OCI-LY3 (cell line): ENCODE results near the gene CCNJL.

ENCODE experiments used
- H2AFZ ChIP-seq: fragments of 200-600, 300-600 bp; shearing (Covaris generic); 2 replicates; pipeline ENCODE4 v1.6.0; 2014; ENCODE audit warnings: antibody characterized with exemption, low read depth, low read length
- H3K27ac ChIP-seq: fragments of 200-600, 300-600 bp; sonication (generic); 2 replicates; pipeline ENCODE4 v1.5.1; 2014; ENCODE audit warnings: mild to moderate bottlenecking, low read length, moderate library complexity, mixed read lengths
- H3K27me3 ChIP-seq: fragments of 200-600, 300-600 bp; sonication (generic); 2 replicates; pipeline ENCODE4 v1.6.1; 2014; ENCODE audit warnings: low read depth, low read length, mixed read lengths
- H3K36me3 ChIP-seq: fragments of 200-600, 300-600 bp; sonication (generic); replicated peaks from 2 replicates; pipeline ENCODE3; 2014; ENCODE audit warnings: low read depth, low read length, mixed read lengths
- H3K4me1 ChIP-seq: fragments of 300-600, 200-600 bp; sonication (generic); 2 replicates; pipeline ENCODE4 v1.6.1; 2014; ENCODE audit warnings: low read length, mixed read lengths
- H3K4me2 ChIP-seq: fragments of 200-600, 300-600 bp; sonication (generic); 2 replicates; pipeline ENCODE4 v1.6.1; 2014; ENCODE audit warnings: low read length, mixed read lengths
- H3K4me3 ChIP-seq: fragments of 300-600, 200-600 bp; sonication (generic); 2 replicates; pipeline ENCODE4 v1.5.1; 2014; ENCODE audit warnings: antibody characterized with exemption, mild to moderate bottlenecking, low read length, moderate library complexity
- H3K79me2 ChIP-seq: fragments of 300-600, 200-600 bp; shearing (Covaris generic); 2 replicates; pipeline ENCODE4 v1.6.1; 2014; ENCODE audit warnings: mild to moderate bottlenecking, low read length, mixed read lengths
- H3K9ac ChIP-seq: fragments of 300-600, 200-600 bp; shearing (Covaris generic); 2 replicates; pipeline ENCODE4 v1.6.0; 2014; ENCODE audit warnings: mild to moderate bottlenecking, low read length, moderate library complexity
- H3K9me3 ChIP-seq: fragments of 200-600, 300-600 bp; shearing (Covaris generic); 2 replicates; pipeline ENCODE4 v1.6.1; 2014; ENCODE audit warnings: low read length, mixed read lengths; ENCODE audit not compliant: insufficient read depth
- H4K20me1 ChIP-seq: fragments of 200-600, 300-600 bp; sonication (generic); 2 replicates; pipeline ENCODE4 v1.6.1; 2016; ENCODE audit warnings: low read length, mixed read lengths; ENCODE audit not compliant: insufficient read depth
- CTCF ChIP-seq: fragments of 200-600, 300-600 bp; sonication (generic); IDR thresholded peaks from 2 replicates; pipeline ENCODE4 v1.5.1; 2014; ENCODE audit warnings: antibody characterized with exemption, low read length, low read depth
- EZH2phosphoT487 ChIP-seq: fragments of 200-600 bp; shearing (Covaris generic); IDR thresholded peaks from 2 replicates; pipeline ENCODE4 v1.6.1; 2018; ENCODE audit warnings: antibody characterized with exemption, mixed run types, low read depth

Gene CCNJL

GRCh38 chr5:160297776-160298175 lies 14.6 kb downstream of the CCNJL start:
- no peaks in the 10 kb centered on the region for H3K27me3 ChIP-seq
- H3K4me3 ChIP-seq = no peak overlapping the region
- no peak overlapping the region for H3K9ac ChIP-seq
- H3K79me2 ChIP-seq = no peaks in the 10 kb centered on the region
- H2AFZ ChIP-seq = no peak overlapping the region
- H3K9me3 ChIP-seq = no peaks in the 10 kb centered on the region
- no peaks in the 10 kb centered on the region for H4K20me1 ChIP-seq
- no peak for TF ChIP-seq CTCF
- TF ChIP-seq EZH2phosphoT487 = no peak
- H3K4me1 ChIP-seq = no peaks in the 10 kb centered on the region
- no peak overlapping the region for H3K27ac ChIP-seq
- no peaks in the 10 kb centered on the region for H3K36me3 ChIP-seq
- H3K4me2 ChIP-seq = no peak overlapping the region

- Histone ChIP-seq H3K4me3 (no peak overlapping the region), H3K4me2 (no peak overlapping the region), H3K79me2 (no peaks in the 10 kb centered on the region), H3K4me1 (no peaks in the 10 kb centered on the region), H3K27ac (no peak overlapping the region), H3K36me3 (no peaks in the 10 kb centered on the region), H3K9ac (no peak overlapping the region), H3K27me3 (no peaks in the 10 kb centered on the region), H2AFZ (no peak overlapping the region), H3K9me3 (no peaks in the 10 kb centered on the region), H4K20me1 (no peaks in the 10 kb centered on the region)
- TF ChIP-seq CTCF (no peak), EZH2phosphoT487 (no peak)
These were observed 15.4 kb downstream of the CCNJL start for GRCh38 chr5:160297004-160297403.

GRCh38 chr5:160296496-160296895 lies 15.9 kb downstream of the CCNJL start:
- no peak overlapping the region for H3K27ac ChIP-seq
- H3K4me2 ChIP-seq = no peak overlapping the region
- H4K20me1 ChIP-seq = no peaks in the 10 kb centered on the region
- no peak overlapping the region for H3K9ac ChIP-seq
- no peak overlapping the region for H2AFZ ChIP-seq
- no peak for TF ChIP-seq CTCF
- no peak for TF ChIP-seq EZH2phosphoT487
- no peaks in the 10 kb centered on the region for H3K27me3 ChIP-seq
- H3K36me3 ChIP-seq = no peaks in the 10 kb centered on the region
- H3K79me2 ChIP-seq = no peaks in the 10 kb centered on the region
- no peak overlapping the region for H3K4me3 ChIP-seq
- H3K9me3 ChIP-seq = no peaks in the 10 kb centered on the region
- H3K4me1 ChIP-seq = peaks cover 2% of the 10 kb centered on the region; the same call in 1 of the 2 replicates

- H3K4me2 ChIP-seq = no peak overlapping the region
- no peak overlapping the region for H3K4me3 ChIP-seq
- no peaks in the 10 kb centered on the region for H3K36me3 ChIP-seq
- no peak overlapping the region for H3K9ac ChIP-seq
- H3K79me2 ChIP-seq = no peaks in the 10 kb centered on the region
- H4K20me1 ChIP-seq = no peaks in the 10 kb centered on the region
- H3K4me1 ChIP-seq = peaks cover 16% of the 10 kb centered on the region
- no peak overlapping the region for H2AFZ ChIP-seq
- TF ChIP-seq CTCF = no peak
- TF ChIP-seq EZH2phosphoT487 = no peak
- H3K27me3 ChIP-seq = no peaks in the 10 kb centered on the region
- H3K9me3 ChIP-seq = no peaks in the 10 kb centered on the region
- H3K27ac ChIP-seq = no peak overlapping the region
These were observed 18.3 kb downstream of the CCNJL start for GRCh38 chr5:160293901-160294561.
